Activated CD4-positive, alpha-beta T cell treated with anti-CD3 and anti-CD28 coated beads, Interleukin-2, amount 50 U/mL, for 1 hour (primary cell): Measurements from ENCODE around the gene ZNF429.
"Not testable (repeated sequence)": the region's sequence is repeated elsewhere in the genome, so short reads cannot be mapped to it uniquely, and the experiment has no call there.

ENCODE experiments used
- DNase-seq: peaks from one replicate; pipeline ENCODE4 v3.0.0-alpha.2; 2020

Gene ZNF429

DNA sequence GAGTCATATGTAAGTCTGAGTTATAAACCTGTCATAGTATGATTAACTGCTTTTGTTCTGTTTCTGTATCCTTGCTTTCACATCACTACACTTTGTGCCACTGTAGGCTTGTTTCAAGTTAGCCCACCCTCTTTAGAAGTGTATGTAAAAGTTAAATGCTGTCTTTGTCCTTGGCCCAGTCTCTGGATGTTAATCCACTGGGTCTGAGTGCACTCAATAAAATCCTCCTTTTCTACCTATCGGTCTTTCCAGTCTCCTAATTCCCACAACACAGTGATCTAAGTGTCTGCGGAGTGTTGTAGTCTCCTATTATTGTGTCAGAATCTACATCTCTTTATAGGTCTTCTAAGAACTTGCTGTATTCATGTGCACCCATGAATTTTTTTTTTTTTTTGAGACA is 14.1 kb downstream of the ZNF429 start:
- DNase-seq: no peak

DNA sequence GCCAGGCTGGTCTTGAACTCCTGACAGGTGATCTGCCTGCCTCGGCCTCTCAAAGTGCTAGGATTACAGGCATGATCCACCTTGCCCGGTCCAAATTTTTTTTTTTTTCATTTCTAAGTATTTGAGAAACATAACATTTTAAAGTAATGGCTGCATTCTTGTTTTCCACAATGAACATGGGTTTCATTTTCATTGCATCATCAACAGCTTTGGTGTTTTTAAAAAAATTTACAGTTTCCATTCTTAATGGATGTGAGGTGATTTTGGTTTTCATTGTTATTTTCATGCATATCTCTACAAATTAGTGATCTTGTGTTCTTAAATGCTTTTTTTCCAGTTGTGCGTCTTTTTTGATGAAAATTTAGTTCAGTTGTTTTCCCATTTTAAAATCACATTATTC is 27.5 kb downstream of the ZNF429 start:
- DNase-seq: no peak

DNA sequence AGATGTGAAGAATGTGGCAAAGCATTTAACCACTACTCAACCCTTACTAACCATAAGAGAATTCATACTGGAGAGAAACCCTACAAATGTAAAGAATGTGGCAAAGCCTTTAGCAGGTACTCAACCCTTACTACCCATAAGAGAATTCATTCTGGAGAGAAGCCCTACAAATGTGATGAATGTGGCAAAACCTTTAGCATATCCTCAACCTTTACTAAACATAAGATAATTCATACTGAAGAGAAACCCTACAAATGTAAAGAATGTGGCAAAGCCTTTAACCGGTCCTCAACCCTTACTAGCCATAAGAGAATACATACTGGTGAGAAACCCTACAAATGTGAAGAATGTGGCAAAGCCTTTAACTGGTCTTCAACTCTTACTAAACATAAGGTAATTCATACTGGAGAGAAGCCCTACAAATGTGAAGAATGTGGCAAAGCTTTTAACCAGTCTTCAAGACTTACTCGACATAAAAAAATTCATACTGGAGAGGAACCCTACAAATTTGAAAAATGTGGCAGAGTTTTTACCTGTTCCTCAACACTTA is 31.4 kb downstream of the ZNF429 start:
- DNase-seq: not testable (repeated sequence)

DNA sequence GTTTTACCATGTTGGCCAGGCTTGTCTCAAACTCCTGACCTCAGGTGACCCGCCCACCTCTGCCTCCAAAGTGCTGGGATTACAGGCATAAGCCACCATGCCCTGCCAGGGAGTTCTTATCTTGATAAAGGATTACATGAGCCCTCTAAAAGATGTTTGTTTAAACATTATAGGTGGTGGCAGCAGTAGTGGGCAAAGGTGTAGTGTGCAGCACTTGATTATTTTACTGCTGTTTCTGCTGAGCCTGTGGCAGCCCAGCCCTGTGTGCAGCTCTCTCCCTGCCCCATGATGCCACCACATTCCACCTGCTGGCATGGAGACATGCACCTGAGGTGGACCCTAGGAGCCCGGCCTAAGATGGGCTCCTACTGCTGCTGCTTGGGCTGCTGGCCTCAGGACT is 54.0 kb downstream of the ZNF429 start:
- DNase-seq: no peak

- DNase-seq: no peak
Measured at GRCh38 chr19:21564406-21564805, 59.0 kb downstream of the ZNF429 start.

DNA sequence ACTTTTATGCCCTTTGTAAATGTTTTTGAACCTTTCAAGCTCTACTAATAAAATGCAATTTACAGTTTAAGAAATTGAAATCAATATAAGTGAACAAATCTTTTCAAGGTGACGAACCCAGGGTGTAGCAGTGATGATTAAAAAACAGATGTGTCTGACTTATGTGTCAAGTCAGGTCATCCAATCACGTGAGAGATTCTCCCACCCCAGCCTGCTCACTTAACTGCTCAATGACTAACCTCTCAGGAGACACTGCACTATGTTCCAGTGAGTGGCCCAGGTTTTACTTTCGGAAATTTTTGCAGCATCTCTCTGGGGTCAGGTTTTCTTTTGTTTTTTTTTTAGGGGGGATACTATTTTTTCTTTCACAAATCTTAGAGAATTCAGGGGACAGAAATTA is 60.7 kb downstream of the ZNF429 start:
- DNase-seq: no peak

DNA sequence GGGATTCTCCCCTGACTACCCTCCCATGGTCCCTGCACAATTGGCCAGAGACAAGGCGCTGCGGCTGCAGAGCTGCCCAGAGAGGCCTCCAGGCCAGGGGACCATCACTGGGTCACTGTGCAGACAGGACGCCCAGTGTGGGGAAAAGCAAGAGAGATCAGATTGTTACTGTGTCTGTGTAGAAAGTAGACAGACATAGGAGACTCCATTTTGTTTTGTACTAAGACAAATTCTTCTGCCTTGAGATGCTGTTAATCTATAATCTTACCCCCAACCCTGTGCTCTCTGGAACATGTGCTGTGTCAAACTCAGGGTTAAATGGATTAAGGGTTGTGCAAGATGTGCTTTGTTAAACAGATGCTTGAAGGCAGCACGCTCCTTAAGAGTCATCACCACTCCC is 62.4 kb downstream of the ZNF429 start:
- not testable (repeated sequence) for DNase-seq

DNA sequence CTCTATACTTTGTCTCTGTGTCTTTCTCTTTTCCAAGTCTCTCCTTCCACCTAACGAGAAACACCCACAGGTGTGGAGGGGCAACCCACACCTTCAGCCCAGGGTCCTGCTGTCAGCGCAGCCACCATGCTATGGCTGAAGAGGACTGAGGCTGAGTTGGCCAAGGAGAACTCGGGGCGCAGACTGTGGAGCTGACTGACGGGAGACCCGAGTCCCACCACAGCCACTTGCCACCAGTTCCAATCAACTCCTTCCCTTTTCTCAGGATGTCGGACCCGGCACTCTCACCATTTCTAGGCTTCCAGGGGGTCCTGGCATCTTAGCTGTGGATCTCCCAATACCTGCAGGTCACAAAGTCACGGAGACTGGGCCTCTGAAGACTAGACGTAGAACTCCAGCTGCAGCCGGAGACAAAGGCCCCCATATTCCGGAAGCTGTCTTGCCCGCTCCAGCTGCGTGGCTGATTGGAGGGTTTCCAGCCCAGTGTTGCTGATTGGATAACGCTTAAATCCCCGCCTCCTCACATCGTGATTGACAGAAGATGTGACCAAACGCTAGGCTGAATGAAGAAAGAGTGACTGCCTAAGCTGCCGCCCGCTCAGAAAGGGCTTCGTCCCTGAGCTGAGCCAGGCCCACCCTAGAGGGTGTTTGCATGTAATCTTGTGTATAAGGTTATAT is 63.6 kb downstream of the ZNF429 start:
- peak; percentile 60 for DNase-seq

DNA sequence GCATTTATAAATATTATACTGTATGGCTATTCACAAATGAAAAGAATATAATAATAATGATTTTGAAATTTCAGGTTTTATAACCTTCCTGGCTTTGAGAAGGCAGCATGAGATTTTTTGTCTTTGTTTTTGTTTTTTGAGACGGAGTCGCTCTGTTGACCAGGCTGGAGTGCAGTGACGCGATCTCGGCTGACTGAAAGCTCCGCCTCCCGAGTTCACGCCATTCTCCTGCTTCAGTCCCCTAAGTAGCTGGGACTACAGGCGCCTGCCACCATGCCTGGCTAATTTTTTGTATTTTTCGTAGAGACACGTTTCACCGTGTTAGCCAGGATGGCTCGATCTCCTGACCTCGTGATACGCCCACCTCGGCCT is 64.1 kb downstream of the ZNF429 start:
- DNase-seq: peak; percentile 25

DNA sequence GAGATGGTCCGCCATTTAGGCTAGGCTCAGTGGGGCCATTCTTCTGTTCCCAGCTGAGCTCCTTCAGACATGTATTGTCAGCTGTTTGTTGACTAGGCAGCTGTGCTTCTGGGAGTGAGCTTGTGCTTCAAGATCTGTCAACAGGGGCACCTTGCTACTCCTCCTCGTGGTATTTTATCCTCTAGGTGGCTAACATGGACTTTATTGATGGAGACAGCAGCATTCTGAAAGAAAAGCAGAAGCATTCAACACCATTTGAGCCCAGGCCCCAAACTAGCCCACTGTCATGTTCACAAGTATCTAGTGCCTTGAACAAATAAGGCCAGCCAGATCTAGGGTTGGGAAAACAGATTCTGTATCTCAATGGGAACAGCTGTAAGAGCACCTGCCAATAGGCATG is 65.9 kb downstream of the ZNF429 start:
- DNase-seq: no peak

DNA sequence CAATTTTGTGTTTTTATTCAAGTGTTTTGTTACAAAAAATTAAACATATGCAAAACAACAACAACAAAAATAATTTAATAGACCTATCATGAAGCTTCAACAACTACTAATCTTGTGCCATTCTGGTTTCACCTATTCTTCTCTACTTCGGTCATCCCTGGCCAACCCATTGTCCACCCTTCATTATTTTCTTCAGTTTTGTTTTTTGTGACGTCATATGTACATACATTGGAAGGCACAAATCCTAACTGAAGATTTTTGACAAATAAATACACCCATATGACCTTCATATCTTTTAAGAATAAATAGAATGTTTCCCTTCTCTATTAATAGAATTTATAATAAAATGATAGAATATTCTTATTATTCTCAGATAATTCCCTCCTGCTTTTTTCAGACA is 69.2 kb downstream of the ZNF429 start:
- no peak for DNase-seq

- DNase-seq: no peak
Measured at GRCh38 chr19:21576481-21576880, 71.1 kb downstream of the ZNF429 start.

GRCh38 chr19:21580101-21580500 is 74.7 kb downstream of the ZNF429 start:
- DNase-seq: no peak

DNA sequence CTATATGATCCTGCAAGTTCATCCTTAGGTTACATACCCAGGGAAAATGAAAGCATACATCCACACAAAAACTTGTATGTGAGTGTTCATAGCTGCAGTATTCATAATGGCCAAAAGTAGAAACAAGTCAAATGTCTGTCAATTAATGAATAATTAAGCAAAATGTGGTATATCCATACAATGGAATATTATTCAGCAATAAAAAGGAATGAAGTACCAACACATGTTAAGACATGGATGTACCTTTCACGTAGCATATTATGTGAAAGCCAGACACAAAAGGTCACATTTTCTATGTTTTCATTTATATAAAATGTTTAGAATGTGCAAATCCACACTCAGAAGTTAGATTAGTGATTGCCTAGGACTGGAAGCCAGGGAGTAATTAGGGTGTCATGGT is 75.4 kb downstream of the ZNF429 start:
- no peak for DNase-seq

DNA sequence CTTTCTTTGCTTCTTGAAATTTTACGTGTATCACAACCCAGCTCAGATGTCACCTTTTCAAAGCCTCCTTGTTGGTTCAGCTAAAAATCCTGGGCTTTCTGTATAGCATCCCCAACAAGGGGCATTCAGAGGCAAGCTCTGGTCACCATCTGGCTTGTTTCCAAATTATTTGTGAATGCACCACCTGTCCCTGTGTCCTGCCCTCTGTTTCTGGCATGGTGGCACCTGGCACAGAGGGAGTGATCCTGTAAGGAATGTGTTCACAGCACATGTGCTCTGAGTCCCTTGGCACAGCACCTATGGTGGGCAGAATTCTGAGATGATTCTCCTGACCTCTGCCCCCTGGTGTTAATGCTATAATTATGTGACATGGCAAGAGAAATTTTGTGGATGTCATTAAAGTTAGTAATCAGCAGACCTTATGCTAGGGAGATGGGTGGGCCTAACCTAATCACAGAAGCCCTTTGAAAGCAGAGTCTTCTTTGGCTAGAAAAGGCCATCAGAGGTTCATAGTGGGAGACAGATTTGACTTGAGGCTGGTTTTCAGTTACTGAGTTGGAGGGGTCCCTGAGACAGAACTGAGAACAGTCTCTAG is 76.3 kb downstream of the ZNF429 start:
- DNase-seq: no peak

- DNase-seq: no peak
Measured at GRCh38 chr19:21584537-21584936, 79.1 kb downstream of the ZNF429 start.

GRCh38 chr19:21585281-21585890 is 80.0 kb downstream of the ZNF429 start:
- DNase-seq: no peak

GRCh38 chr19:21586311-21587116 is 81.1 kb downstream of the ZNF429 start:
- no peak for DNase-seq

DNA sequence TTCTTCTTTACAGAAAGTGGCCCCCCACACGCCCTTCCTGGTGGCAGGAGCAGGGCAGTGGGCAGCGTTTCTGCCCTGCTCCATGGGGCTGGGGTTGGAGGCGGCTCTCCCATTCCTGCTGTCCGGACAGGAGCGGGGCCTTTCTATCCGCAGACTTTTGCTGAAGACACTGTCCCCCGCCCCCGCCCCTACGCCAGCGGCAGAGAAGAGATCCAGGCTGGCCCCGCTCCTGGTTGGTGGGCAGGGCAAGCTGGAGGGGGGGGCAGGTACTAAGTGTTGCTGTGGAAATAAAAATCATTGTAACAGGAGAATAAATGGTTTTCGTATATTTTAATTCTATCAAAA is 81.7 kb downstream of the ZNF429 start:
- DNase-seq: no peak

DNA sequence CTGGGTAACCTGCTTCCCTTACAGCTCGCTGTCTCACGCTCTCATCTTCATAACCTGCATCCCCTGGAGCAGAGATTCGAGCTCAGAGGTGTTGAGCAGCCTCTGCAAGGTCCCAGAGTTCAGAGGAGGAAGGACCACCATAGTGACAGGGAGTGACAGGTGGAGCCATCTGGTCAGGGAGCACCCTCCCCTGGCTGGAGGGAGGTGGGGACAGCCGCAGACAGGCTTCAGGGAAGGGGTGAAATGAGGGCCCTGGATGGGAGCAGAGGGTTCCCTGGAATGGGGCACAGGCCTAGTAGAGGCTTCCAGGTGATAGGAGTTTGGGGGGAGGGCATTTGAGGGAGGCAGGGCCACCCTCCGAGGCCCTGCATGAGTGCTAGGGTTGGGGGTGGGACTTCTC is 82.1 kb downstream of the ZNF429 start:
- no peak for DNase-seq

GRCh38 chr19:21588065-21588601 is 82.7 kb downstream of the ZNF429 start:
- DNase-seq: no peak

DNA sequence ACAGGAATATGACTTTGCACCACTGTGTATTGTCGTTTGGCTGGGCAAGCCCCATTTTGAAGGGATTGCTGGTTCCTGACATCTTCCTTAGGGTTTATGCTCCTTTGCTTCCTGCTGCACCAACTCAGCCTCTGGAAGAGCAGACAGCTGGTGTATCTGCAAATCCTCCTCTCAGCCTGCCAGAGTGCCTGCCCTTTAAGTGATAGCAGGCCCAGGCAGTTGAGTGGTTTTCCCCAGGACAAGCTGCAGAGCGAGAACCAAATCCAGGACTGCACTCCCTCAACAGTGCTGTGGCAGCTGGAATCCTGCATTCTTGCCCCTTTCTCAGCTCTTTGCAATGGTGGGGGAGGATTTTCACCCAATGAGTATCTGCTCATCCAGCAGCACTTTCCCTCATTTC is 85.5 kb downstream of the ZNF429 start:
- DNase-seq: no peak

DNA sequence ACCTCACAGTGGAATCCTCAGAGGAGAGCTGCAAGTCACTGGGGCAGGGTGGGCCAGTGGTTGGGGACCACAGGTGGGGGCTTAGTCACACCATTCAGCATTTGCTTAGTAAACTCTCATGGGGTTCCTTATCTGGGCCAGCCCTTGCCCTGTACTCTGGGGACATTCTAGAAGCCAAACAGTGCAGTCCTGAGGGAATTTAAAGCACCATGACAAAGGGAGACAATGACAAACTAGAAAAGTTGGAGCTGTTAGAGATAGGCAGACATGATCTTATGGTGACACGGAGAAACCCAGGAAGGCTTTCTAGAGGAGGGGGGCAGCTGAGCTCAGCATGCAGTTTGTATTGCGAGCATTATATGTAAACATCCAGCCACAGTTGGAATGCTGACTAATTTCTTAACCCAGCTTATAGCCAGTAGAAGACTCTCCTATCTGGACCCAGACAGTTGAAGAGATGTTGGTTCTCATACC is 87.6 kb downstream of the ZNF429 start:
- DNase-seq: no peak
